ENCODE data around the gene MUC16. TPM values are rescaled to one million over a fixed set of nuclear protein-coding genes. Genes with fewer than 3 reads are reported as not detected.

Gene MUC16
- total and polyA plus RNA-seq, 2 of the 4 experiments (the other 2 are of a cell fraction): not detected

- no peak overlapping the region for H3K4me3 ChIP-seq (ENCODE audit: insufficient read depth, low read depth, low read length)
- TF ChIP-seq MAZ (IDR thresholded peaks at IDR 0.05; ENCODE audit: borderline replicate concordance, low read depth, low read length): no peak
- no peak for TF ChIP-seq BHLHE40 (IDR thresholded peaks at IDR 0.05; ENCODE audit: low read depth, low read length)
- no peak for TF ChIP-seq POLR2A (IDR thresholded peaks at IDR 0.05; ENCODE audit: low read depth, low read length)
- TF ChIP-seq FOS (IDR thresholded peaks at IDR 0.05; ENCODE audit: low read depth, low read length): no peak
- TF ChIP-seq CHD1 (IDR thresholded peaks at IDR 0.05; ENCODE audit: low read depth, low read length): no peak
- TF ChIP-seq USF2 (IDR thresholded peaks at IDR 0.05; ENCODE audit: low read depth, low read length): no peak
- TF ChIP-seq CTCF (conservative IDR thresholded peaks at IDR 0.05; ENCODE audit: low read depth, low read length): no peak
- TF ChIP-seq RCOR1 (IDR thresholded peaks at IDR 0.05; ENCODE audit: insufficient replicate concordance, low read length): no peak
- TF ChIP-seq RAD21 (IDR thresholded peaks at IDR 0.05; ENCODE audit: low read length): no peak
- TF ChIP-seq SMC3 (IDR thresholded peaks at IDR 0.05; ENCODE audit: low read depth, low read length): no peak
- no peak for TF ChIP-seq RFX5 (IDR thresholded peaks at IDR 0.05; ENCODE audit: low read depth, low read length)
- TF ChIP-seq MAFK (IDR thresholded peaks at IDR 0.05; ENCODE audit: low read depth, low read length): no peak
- TF ChIP-seq CEBPB (IDR thresholded peaks at IDR 0.05; ENCODE audit: low read depth, low read length): no peak
- TF ChIP-seq ELK1 (IDR thresholded peaks at IDR 0.05; ENCODE audit: borderline replicate concordance, low read depth, low read length): no peak
- no peak for TF ChIP-seq MXI1 (IDR thresholded peaks at IDR 0.05; ENCODE audit: borderline replicate concordance, low read depth, low read length)
- ChIA-PET POLR2A (ENCODE audit: unreplicated experiment) (no interaction called here), CTCF (no interaction called here)
- no peak overlapping the region for H3K4ac ChIP-seq (ENCODE audit: low read depth, low read length)
- BruUV-seq (replicated peaks): no TSS peak
- H4K91ac ChIP-seq (ENCODE audit: insufficient read depth, low read depth, low read length): no peak overlapping the region
- no peak overlapping the region for H3K9ac ChIP-seq (ENCODE audit: low read depth, low read length)
- H3K9me3 ChIP-seq (ENCODE audit: control insufficient read depth, insufficient read depth, low read length): peaks cover 43% of the 10 kb centered on the region
- H3K4me2 ChIP-seq (ENCODE audit: low read depth, low read length): no peak overlapping the region
- H3K14ac ChIP-seq (replicated peaks; ENCODE audit: low read depth, low read length): no peak overlapping the region
- in situ Hi-C loops (cut with MboI; ENCODE audit: low sequenced_read_pairs): no loop called here
- no peaks in the 10 kb centered on the region for H4K20me1 ChIP-seq (ENCODE audit: insufficient read depth, low read length)
- H2AK9ac ChIP-seq (replicated peaks; ENCODE audit: low read depth, low read length, poor library complexity): no peak overlapping the region
- no peak overlapping the region for H2BK5ac ChIP-seq (ENCODE audit: low read depth, low read length, poor library complexity, severe bottlenecking)
- ATAC-seq (ENCODE audit: low read depth) (no peak), DNase-seq (no peak)
- intact Hi-C loops (cut with micrococcal nuclease): no loop called here
- no peak overlapping the region for H3K23ac ChIP-seq (ENCODE audit: low read depth, low read length)
- H3K27ac ChIP-seq (ENCODE audit: insufficient read depth, low read length): no peak overlapping the region
- no peak overlapping the region for H2BK120ac ChIP-seq (ENCODE audit: low read depth, low read length)
- no peak overlapping the region for H2AK5ac ChIP-seq (ENCODE audit: low read depth, low read length)
- H2BK15ac ChIP-seq (ENCODE audit: low read depth, low read length): no peak overlapping the region
- H4K5ac ChIP-seq (ENCODE audit: low read depth, low read length): no peak overlapping the region
- H3K79me1 ChIP-seq (ENCODE audit: low read depth in 1 of 2, low read length in 2 of 2): no peaks in the 10 kb centered on the region
- H3K36me3 ChIP-seq (ENCODE audit: control insufficient read depth, insufficient read depth, low read length): no peaks in the 10 kb centered on the region
- no peaks in the 10 kb centered on the region for H3K27me3 ChIP-seq (ENCODE audit: control insufficient read depth, insufficient read depth, low read length)
- H3K4me1 ChIP-seq (ENCODE audit: control insufficient read depth, insufficient read depth, low read length): no peaks in the 10 kb centered on the region
- H2AFZ ChIP-seq (replicated peaks; ENCODE audit: low read length, poor library complexity): no peak overlapping the region
- no peak overlapping the region for H2BK20ac ChIP-seq (ENCODE audit: low read depth, low read length)
- H4K8ac ChIP-seq (ENCODE audit: low read depth in 2 of 2, low read length in 2 of 2): no peak overlapping the region
- no CpG with 5 or more reads among the region's 10 CpGs for WGBS, 2 experiments (ENCODE audit: extremely low coverage in 2 of 2, insufficient read length in 1 of 2)
- H3K9me1 ChIP-seq (ENCODE audit: insufficient read depth, low read length): no peaks in the 10 kb centered on the region
- H3K56ac ChIP-seq (ENCODE audit: extremely low read depth, insufficient read depth, low read length): no peak overlapping the region
- no peak overlapping the region for H3K18ac ChIP-seq (ENCODE audit: low read depth, low read length)
- dilution Hi-C loops (cut with HindIII; ENCODE audit: low sequenced_read_pairs, unreplicated experiment): no loop called here
Measured at GRCh38 chr19:9008667-9009066, 1.5 kb downstream of the MUC16 start.
